Measurements from ENCODE around the gene CROCC.

Gene CROCC

DNA sequence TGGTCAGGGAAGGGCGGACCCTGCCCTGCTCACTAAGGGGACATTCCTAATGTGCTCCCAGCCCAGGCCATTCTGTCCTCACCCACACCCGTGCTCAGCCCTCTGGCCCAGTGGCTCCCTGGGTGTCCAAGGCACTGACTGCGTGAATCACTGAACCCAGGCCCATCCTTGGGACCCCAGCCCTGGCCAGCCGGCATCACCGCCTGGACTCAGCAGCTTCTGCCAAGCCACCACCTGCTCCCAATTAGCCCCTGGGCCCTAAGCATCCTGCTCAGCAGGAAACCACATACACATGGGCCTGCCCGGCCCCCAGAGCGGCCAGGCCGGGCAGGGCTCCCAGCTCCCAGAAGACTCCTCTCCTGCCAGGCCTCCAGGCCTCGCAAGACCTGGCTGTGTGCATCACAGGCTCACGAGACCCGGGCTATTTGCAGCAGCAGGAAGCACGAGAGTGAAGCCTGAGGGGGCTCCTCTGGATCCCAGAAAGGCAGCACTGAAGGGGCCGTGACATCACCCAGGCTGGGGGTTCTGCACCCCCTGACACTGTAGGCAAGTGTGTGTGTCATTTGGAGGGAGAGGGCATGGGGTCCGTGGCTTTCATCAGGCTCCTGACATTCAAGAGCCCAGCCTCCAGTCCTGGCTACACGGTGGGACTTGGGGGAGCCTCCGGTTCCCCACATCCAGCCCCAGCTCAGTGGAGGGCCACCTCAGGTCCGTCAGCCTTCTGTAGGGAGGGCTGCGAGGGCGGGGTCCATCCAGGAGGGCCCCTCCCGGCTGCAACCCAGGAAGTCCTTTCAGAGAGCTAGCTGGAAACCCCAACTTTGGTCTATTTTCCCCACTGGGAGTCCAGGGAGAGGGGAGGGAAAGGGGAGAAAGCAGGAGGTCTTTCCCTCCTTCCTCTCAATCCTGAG lies 57.1 kb downstream of the CROCC start:
- no peak for TF ChIP-seq SIN3A (IDR thresholded peaks at IDR 0.05; ENCODE audit: borderline replicate concordance, insufficient read depth, low read length)
- TF ChIP-seq POLR2AphosphoS5 (IDR thresholded peaks at IDR 0.05; ENCODE audit: low read depth, low read length), result no peak
- TF ChIP-seq, protein P1, sequence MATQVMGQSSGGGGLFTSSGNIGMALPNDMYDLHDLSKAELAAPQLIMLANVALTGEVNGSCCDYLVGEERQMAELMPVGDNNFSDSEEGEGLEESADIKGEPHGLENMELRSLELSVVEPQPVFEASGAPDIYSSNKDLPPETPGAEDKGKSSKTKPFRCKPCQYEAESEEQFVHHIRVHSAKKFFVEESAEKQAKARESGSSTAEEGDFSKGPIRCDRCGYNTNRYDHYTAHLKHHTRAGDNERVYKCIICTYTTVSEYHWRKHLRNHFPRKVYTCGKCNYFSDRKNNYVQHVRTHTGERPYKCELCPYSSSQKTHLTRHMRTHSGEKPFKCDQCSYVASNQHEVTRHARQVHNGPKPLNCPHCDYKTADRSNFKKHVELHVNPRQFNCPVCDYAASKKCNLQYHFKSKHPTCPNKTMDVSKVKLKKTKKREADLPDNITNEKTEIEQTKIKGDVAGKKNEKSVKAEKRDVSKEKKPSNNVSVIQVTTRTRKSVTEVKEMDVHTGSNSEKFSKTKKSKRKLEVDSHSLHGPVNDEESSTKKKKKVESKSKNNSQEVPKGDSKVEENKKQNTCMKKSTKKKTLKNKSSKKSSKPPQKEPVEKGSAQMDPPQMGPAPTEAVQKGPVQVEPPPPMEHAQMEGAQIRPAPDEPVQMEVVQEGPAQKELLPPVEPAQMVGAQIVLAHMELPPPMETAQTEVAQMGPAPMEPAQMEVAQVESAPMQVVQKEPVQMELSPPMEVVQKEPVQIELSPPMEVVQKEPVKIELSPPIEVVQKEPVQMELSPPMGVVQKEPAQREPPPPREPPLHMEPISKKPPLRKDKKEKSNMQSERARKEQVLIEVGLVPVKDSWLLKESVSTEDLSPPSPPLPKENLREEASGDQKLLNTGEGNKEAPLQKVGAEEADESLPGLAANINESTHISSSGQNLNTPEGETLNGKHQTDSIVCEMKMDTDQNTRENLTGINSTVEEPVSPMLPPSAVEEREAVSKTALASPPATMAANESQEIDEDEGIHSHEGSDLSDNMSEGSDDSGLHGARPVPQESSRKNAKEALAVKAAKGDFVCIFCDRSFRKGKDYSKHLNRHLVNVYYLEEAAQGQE (IDR thresholded peaks at IDR 0.05; ENCODE audit: insufficient read depth in 1 of 2, low read depth in 2 of 2, low read length in 2 of 2), result no peak
- TF ChIP-seq FOXP2 (optimal IDR thresholded peaks at IDR 0.05; ENCODE audit: borderline replicate concordance, extremely low read depth, extremely low read length, insufficient read depth), result no peak
- TF ChIP-seq TAF1 (IDR thresholded peaks at IDR 0.05; ENCODE audit: borderline replicate concordance, insufficient read depth, low read length), result no peak

DNA sequence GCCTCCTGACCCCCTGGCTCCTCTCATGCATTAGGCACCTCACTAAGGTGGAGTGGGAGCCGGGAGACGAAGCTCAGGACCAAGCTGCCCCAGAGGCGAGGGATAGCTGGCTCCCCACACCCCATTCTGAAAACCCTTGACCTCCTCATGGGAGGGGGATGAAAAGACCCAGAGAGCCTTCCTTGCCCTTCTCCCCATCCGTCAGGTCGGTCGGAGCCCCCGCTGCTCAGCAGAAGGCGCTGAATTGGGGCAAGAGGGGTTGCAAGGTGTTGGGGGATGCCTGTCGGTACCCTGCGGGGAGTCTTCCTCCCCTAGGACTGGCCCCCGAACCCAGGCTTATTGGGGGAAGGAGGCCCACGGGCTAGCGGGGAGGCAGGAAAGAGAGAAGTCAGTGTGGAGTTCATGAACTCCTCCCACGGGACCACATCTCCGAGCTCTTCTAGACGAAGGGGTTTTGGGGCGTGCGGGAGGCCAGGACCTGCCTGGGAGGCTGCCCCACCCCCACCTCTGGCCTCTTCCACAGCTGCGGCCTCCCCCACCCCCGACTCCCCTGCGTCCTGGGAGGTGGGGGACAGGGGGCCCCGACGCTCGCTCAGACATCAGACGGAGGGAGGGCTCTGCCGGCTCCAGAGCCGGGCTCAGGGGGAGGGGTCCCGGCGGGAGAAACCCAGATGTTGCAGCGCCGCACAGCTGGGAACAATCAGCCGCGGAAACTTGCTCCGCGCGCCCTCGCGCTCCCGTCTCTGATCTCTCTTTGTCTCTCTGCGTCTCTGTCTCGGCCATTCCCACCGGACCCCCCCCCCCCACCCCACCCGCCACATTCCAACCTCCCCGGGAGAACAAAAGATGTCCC lies 58.0 kb downstream of the CROCC start:
- TF ChIP-seq TAF1 (IDR thresholded peaks at IDR 0.05; ENCODE audit: borderline replicate concordance, insufficient read depth, low read length), result no peak
- no peak for TF ChIP-seq FOXP2 (optimal IDR thresholded peaks at IDR 0.05; ENCODE audit: borderline replicate concordance, extremely low read depth, extremely low read length, insufficient read depth)
- TF ChIP-seq POLR2AphosphoS5 (IDR thresholded peaks at IDR 0.05; ENCODE audit: low read depth, low read length), result no peak
- TF ChIP-seq SIN3A (IDR thresholded peaks at IDR 0.05; ENCODE audit: borderline replicate concordance, insufficient read depth, low read length), result no peak
- TF ChIP-seq, protein P1 (IDR thresholded peaks at IDR 0.05; ENCODE audit: insufficient read depth in 1 of 2, low read depth in 2 of 2, low read length in 2 of 2), result no peak

DNA sequence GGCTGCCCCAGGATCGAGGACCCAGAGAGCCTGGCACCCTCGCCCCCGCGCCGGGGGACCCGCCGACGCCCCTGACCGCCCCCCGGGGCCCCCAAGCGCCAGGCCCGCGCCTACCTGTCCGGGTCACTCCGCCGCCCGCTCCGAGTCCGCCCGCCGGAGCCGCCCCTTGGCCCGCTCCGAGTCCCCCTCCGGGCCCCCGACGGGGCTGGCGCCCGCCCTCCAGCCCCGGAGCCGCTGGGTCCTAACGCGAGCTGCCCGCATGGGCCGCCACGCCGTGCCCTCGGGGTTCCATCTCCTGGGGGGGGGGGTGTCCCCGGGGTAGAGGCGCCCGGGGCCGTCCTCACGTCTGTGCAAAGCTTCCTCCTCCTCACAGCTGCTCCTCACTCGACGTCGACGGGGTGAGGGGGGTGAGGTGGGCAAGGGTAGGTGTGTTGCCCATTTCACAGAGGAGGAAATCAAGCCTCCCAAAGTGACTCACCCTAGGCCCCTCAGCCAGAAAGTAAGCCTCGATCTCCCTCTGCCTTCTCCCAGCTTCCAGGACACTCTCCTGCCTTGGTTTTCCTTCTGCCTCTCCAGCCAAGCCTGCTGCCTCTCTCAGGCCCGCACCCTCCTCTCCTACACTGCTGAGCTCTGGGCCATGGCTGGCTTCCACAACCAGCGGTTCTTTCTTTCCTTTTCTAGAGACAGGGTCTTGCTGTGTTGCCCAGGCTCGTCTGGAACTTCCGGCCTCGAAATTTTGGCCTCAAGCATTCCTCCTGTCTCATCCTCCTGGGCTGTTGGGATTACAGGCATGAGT lies 58.9 kb downstream of the CROCC start, which contains the start of gene MFAP2:
MFAP2 (minus strand) TSS at position 148 of the 796 bp plus-strand sequence. CDS start 2,347 bp downstream, outside the sequence.
- TF ChIP-seq POLR2AphosphoS5 (IDR thresholded peaks at IDR 0.05; ENCODE audit: low read depth, low read length) (no peak), TAF1 (IDR thresholded peaks at IDR 0.05; ENCODE audit: borderline replicate concordance, insufficient read depth, low read length) (no peak), FOXP2 (optimal IDR thresholded peaks at IDR 0.05; ENCODE audit: borderline replicate concordance, extremely low read depth, extremely low read length, insufficient read depth) (no peak), SIN3A (IDR thresholded peaks at IDR 0.05; ENCODE audit: borderline replicate concordance, insufficient read depth, low read length) (no peak)
- TF ChIP-seq, protein P1 (IDR thresholded peaks at IDR 0.05; ENCODE audit: insufficient read depth in 1 of 2, low read depth in 2 of 2, low read length in 2 of 2), result no peak

DNA sequence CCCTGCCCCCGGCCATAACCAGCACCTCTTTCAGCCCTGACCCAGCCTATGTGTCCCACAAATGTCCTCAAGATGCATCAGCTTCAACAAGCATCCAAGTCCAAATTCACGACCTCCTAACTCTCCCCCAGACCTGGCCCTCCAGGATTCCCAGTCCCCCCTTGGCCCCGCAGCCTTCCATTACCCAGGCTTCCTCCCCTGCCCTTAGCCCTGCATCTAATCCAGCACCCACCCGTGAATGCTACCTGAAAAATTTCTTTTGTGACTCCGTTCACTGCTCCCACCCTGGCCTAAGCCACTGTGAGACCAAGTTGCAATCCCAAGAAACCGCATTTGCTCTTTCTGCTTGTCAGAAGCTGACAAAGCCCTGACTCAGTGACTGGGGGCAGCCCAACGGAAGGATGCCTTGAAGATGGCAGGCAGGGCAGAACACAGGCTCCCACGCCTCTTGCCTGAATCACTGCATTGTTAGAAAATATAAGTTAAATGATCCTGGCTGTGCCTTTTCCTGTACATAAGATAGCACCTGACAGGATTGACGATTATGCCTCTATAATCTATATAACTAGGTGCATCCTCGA lies 59.6 kb downstream of the CROCC start:
- TF ChIP-seq SIN3A (IDR thresholded peaks at IDR 0.05; ENCODE audit: borderline replicate concordance, insufficient read depth, low read length) (no peak), TAF1 (IDR thresholded peaks at IDR 0.05; ENCODE audit: borderline replicate concordance, insufficient read depth, low read length) (no peak), FOXP2 (optimal IDR thresholded peaks at IDR 0.05; ENCODE audit: borderline replicate concordance, extremely low read depth, extremely low read length, insufficient read depth) (no peak), POLR2AphosphoS5 (IDR thresholded peaks at IDR 0.05; ENCODE audit: low read depth, low read length) (no peak)
- TF ChIP-seq, protein P1 (IDR thresholded peaks at IDR 0.05; ENCODE audit: insufficient read depth in 1 of 2, low read depth in 2 of 2, low read length in 2 of 2), result no peak

Measured in PFSK-1 (cell line).